Activated naive CD4-positive, alpha-beta T cell treated with anti-CD3 and anti-CD28 coated beads, Interleukin-2, amount 50 U/mL, for 72 hours (primary cell): ENCODE data around the gene PLAC1. TPM values are rescaled to one million over a fixed set of nuclear protein-coding genes. Genes with fewer than 3 reads are reported as not detected.

Experiments used
- ATAC-seq, 2 donors: fragments of 150-1000 bp; cut with Tn5 transposase; 2 replicates each; pipeline ENCODE4 v1.10.0; 2021; ENCODE audit warnings: mild to moderate bottlenecking in 2 of 2, moderate library complexity in 2 of 2
- DNase-seq, 2 donors: peaks; one replicate each; pipeline ENCODE4 v3.0.0; 2021 to 2022; ENCODE audit warnings: low spot score in 2 of 2
- H3K27ac Mint-ChIP-seq, 2 donors: one replicate each; pipeline ENCODE4 v1.8.0; 2022; ENCODE audit warnings: mild to moderate bottlenecking in 2 of 2, mixed read lengths in 2 of 2
- H3K36me3 Mint-ChIP-seq, 2 donors: one replicate each; pipeline ENCODE4 v1.8.0; 2022; ENCODE audit warnings: mixed read lengths in 2 of 2
- H3K9me3 Mint-ChIP-seq, 2 donors: one replicate each; pipeline ENCODE4 v1.8.0; 2022; ENCODE audit warnings: mixed read lengths in 2 of 2
- total RNA-seq, 2 donors: library from RNA; stranded (reverse); gene quantifications; one replicate each; pipeline ENCODE4 v1.2.3, GENCODE V29; 2022

The PLAC1 gene
- total RNA-seq, 2 donors from 2014 or later = not detected

- no peak overlapping the region for H3K27ac Mint-ChIP-seq
Observed at GRCh38 chrX:134646691-134647090, 11.6 kb downstream of the PLAC1 start.

GRCh38 chrX:134645936-134646543 lies 12.2 kb downstream of the PLAC1 start:
- DNase-seq = no peak
- Mint-ChIP-seq H3K36me3 (no peaks in the 10 kb centered on the region), H3K27ac (no peak overlapping the region), H3K9me3 (no peaks in the 10 kb centered on the region)
- no peak for ATAC-seq

More at GRCh38 chrX:134646691-134647090, 11.6 kb downstream of the PLAC1 start:
- Mint-ChIP-seq H3K9me3 (no peaks in the 10 kb centered on the region), H3K36me3 (no peaks in the 10 kb centered on the region)
- ATAC-seq (no peak), DNase-seq (no peak)

- Mint-ChIP-seq H3K9me3 (no peaks in the 10 kb centered on the region), H3K27ac (no peak overlapping the region), H3K36me3 (no peaks in the 10 kb centered on the region)
- DNase-seq (no peak), ATAC-seq (no peak)
Observed at GRCh38 chrX:134642386-134642785, 15.9 kb downstream of the PLAC1 start.

GRCh38 chrX:134641346-134641745 lies 16.9 kb downstream of the PLAC1 start:
- Mint-ChIP-seq H3K27ac (no peak overlapping the region), H3K36me3 (no peaks in the 10 kb centered on the region), H3K9me3 (no peaks in the 10 kb centered on the region)
- no peak for ATAC-seq
- DNase-seq = no peak

- ATAC-seq (no peak), DNase-seq (no peak)
Observed at GRCh38 chrX:134640914-134641313, 17.4 kb downstream of the PLAC1 start.

GRCh38 chrX:134636851-134637250 lies 21.4 kb downstream of the PLAC1 start:
- Mint-ChIP-seq H3K9me3 (peaks cover 0 to 4% of the 10 kb centered on the region in 2 donors), H3K27ac (no peak overlapping the region), H3K36me3 (peaks cover 0 to 5% of the 10 kb centered on the region in 2 donors)
- DNase-seq = no peak
- ATAC-seq = no peak

More at GRCh38 chrX:134640914-134641313, 17.4 kb downstream of the PLAC1 start:
- H3K9me3 Mint-ChIP-seq = no peaks in the 10 kb centered on the region
- no peaks in the 10 kb centered on the region for H3K36me3 Mint-ChIP-seq
- no peak overlapping the region for H3K27ac Mint-ChIP-seq

- peaks cover 0 to 5% of the 10 kb centered on the region in 2 donors for H3K36me3 Mint-ChIP-seq
- DNase-seq (no peak), ATAC-seq (peak; percentile 14 to 90)
- peaks cover 0 to 4% of the 10 kb centered on the region in 2 donors for H3K9me3 Mint-ChIP-seq
- H3K27ac Mint-ChIP-seq = no peak overlapping the region
Observed at GRCh38 chrX:134634691-134635090, 23.6 kb downstream of the PLAC1 start.

GRCh38 chrX:134633832-134634231 lies 24.4 kb downstream of the PLAC1 start:
- no peak overlapping the region for H3K27ac Mint-ChIP-seq
- no peak for ATAC-seq
- peaks cover 0 to 4% of the 10 kb centered on the region in 2 donors for H3K9me3 Mint-ChIP-seq
- peaks cover 0 to 5% of the 10 kb centered on the region in 2 donors for H3K36me3 Mint-ChIP-seq
- DNase-seq = no peak

- H3K27ac Mint-ChIP-seq = no peak overlapping the region
Observed at GRCh38 chrX:134633394-134633793, 24.9 kb downstream of the PLAC1 start.

GRCh38 chrX:134632355-134632754 lies 25.9 kb downstream of the PLAC1 start:
- peaks cover 0 to 4% of the 10 kb centered on the region in 2 donors for H3K9me3 Mint-ChIP-seq
- H3K27ac Mint-ChIP-seq = no peak overlapping the region
- ATAC-seq (no peak), DNase-seq (no peak)
- H3K36me3 Mint-ChIP-seq = peaks cover 0 to 5% of the 10 kb centered on the region in 2 donors

More at GRCh38 chrX:134633394-134633793, 24.9 kb downstream of the PLAC1 start:
- DNase-seq (no peak), ATAC-seq (no peak)
- H3K9me3 Mint-ChIP-seq = peaks cover 0 to 4% of the 10 kb centered on the region in 2 donors
- H3K36me3 Mint-ChIP-seq = peaks cover 0 to 5% of the 10 kb centered on the region in 2 donors

GRCh38 chrX:134631426-134632346 lies 26.6 kb downstream of the PLAC1 start:
- DNase-seq = no peak

GRCh38 chrX:134628663-134629062 lies 29.6 kb downstream of the PLAC1 start:
- DNase-seq = no peak
- Mint-ChIP-seq H3K9me3 (no peaks in the 10 kb centered on the region), H3K36me3 (no peaks in the 10 kb centered on the region), H3K27ac (no peak overlapping the region)
- ATAC-seq = no peak

More at GRCh38 chrX:134631426-134632346, 26.6 kb downstream of the PLAC1 start:
- Mint-ChIP-seq H3K36me3 (peaks cover 0 to 5% of the 10 kb centered on the region in 2 donors), H3K9me3 (peaks cover 0 to 4% of the 10 kb centered on the region in 2 donors), H3K27ac (no peak overlapping the region)
- no peak for ATAC-seq

GRCh38 chrX:134626434-134626833 lies 31.8 kb downstream of the PLAC1 start:
- no peaks in the 10 kb centered on the region for H3K36me3 Mint-ChIP-seq
- H3K9me3 Mint-ChIP-seq = no peaks in the 10 kb centered on the region
- ATAC-seq (no peak), DNase-seq (no peak)
- no peak overlapping the region for H3K27ac Mint-ChIP-seq

GRCh38 chrX:134625315-134625718 lies 33.0 kb downstream of the PLAC1 start:
- peak; percentile 22 to 45 for ATAC-seq
- no peak overlapping the region for H3K27ac Mint-ChIP-seq

GRCh38 chrX:134624046-134624430 lies 34.2 kb downstream of the PLAC1 start:
- Mint-ChIP-seq H3K9me3 (no peaks in the 10 kb centered on the region), H3K36me3 (no peaks in the 10 kb centered on the region), H3K27ac (no peak overlapping the region)
- DNase-seq (no peak), ATAC-seq (no peak)

More at GRCh38 chrX:134625315-134625718, 33.0 kb downstream of the PLAC1 start:
- H3K36me3 Mint-ChIP-seq = no peaks in the 10 kb centered on the region
- DNase-seq = no peak
- H3K9me3 Mint-ChIP-seq = no peaks in the 10 kb centered on the region

- DNase-seq (no peak), ATAC-seq (no peak)
- Mint-ChIP-seq H3K9me3 (no peaks in the 10 kb centered on the region), H3K27ac (no peak overlapping the region), H3K36me3 (no peaks in the 10 kb centered on the region)
Observed at GRCh38 chrX:134623293-134624045, 34.8 kb downstream of the PLAC1 start.

- DNase-seq (no peak), ATAC-seq (no peak)
- Mint-ChIP-seq H3K27ac (no peak overlapping the region), H3K9me3 (no peaks in the 10 kb centered on the region), H3K36me3 (no peaks in the 10 kb centered on the region)
Observed at GRCh38 chrX:134622813-134623185, 35.5 kb downstream of the PLAC1 start.
